VCaP (cell line): ENCODE data around the gene PNPLA3.

Source experiments
- H3K27ac ChIP-seq: fragments of 450-650 bp; 2 replicates; pipeline ENCODE4 v1.5.1; 2017
- CTCF ChIP-seq: fragments of 450-650 bp; conservative IDR thresholded peaks from 2 replicates; pipeline ENCODE4 v1.5.1; 2017; ENCODE audit warnings: mild to moderate bottlenecking, moderate library complexity

Gene PNPLA3

GRCh38 chr22:43980579-43980978, 57.0 kb downstream of the PNPLA3 start:
- no peak overlapping the region for H3K27ac ChIP-seq
- TF ChIP-seq CTCF, result no peak

- TF ChIP-seq CTCF, result no peak
- no peak overlapping the region for H3K27ac ChIP-seq
Measured at GRCh38 chr22:43980996-43981395, 57.4 kb downstream of the PNPLA3 start.

- TF ChIP-seq CTCF, result no peak
- no peak overlapping the region for H3K27ac ChIP-seq
Measured at GRCh38 chr22:43983808-43984207, 60.2 kb downstream of the PNPLA3 start.

- no peak for TF ChIP-seq CTCF
- H3K27ac ChIP-seq, result no peak overlapping the region
Measured at GRCh38 chr22:43985532-43985931, 61.9 kb downstream of the PNPLA3 start.

- no peak for TF ChIP-seq CTCF
- H3K27ac ChIP-seq, result no peak overlapping the region
Measured at GRCh38 chr22:43988116-43988820, 64.7 kb downstream of the PNPLA3 start.

GRCh38 chr22:43988960-43989359, 65.4 kb downstream of the PNPLA3 start:
- H3K27ac ChIP-seq, result no peak overlapping the region
- no peak for TF ChIP-seq CTCF

GRCh38 chr22:43990044-43990443, 66.4 kb downstream of the PNPLA3 start:
- TF ChIP-seq CTCF, result no peak
- no peak overlapping the region for H3K27ac ChIP-seq
